NCI-H2171 treated with DMSO at 0.1 percent for 48 hours (cell line): Measurements from ENCODE around the gene CORO7.

Experiments used
- DNase-seq: peaks from one replicate; lab custom pipeline; 2025; lab: John Stamatoyannopoulos, UW

CORO7 gene

GRCh38 chr16:4371357-4372000 is 44.9 kb downstream of the CORO7 start, which contains the start of gene VASN:
TSS of gene VASN (plus strand) at chr16:4371848. CDS start at chr16:4380878, 9,030 bp downstream.
- DNase-seq, result peak; percentile 21

GRCh38 chr16:4370570-4371356 is 45.6 kb downstream of the CORO7 start:
- no peak for DNase-seq

DNA sequence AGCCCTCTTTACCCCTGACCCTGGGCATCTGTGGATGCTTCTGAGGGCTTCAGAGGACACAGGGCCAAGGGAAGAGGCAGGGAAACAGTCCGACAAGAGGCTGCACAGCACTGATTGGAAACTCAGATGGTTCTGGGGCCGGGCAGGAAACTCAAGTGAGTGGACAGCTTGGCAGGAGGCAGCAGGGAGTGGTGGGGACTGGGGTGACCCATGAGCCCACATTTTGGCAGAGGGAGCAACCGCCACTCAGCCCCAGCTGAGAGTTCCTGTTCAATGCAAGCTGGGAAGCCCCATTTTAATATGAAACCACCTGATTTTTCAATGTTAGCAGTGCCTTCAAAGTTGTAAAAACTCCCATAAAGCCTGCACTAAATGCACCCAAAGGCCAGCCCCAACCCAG is 46.2 kb downstream of the CORO7 start:
- DNase-seq, result no peak

GRCh38 chr16:4369007-4369733 is 47.2 kb downstream of the CORO7 start:
- no peak for DNase-seq

- no peak for DNase-seq
These were observed 49.0 kb downstream of the CORO7 start for GRCh38 chr16:4367393-4367856.

DNA sequence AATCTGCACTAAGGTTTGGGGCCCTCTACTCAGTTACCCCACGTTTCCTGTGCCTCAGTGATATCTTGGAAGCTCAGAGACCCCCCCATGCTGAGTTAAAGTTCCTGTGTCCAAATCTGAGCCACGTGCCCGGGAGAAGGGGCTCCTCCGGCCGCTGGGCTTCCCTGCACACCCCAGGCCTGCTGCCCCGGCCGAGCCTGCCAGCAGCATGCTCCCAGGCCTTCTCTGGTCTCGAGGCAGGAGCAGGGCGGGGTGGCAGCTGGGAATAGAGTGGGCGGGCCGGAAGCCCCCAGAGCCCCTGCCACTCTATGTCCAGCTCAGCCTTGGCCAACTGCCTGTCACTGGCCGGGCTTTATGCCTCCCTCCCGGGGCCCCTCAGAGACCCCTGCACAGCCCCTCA is 50.4 kb downstream of the CORO7 start:
- DNase-seq, result no peak

- no peak for DNase-seq
These were observed 50.8 kb downstream of the CORO7 start for GRCh38 chr16:4365615-4366014.

DNA sequence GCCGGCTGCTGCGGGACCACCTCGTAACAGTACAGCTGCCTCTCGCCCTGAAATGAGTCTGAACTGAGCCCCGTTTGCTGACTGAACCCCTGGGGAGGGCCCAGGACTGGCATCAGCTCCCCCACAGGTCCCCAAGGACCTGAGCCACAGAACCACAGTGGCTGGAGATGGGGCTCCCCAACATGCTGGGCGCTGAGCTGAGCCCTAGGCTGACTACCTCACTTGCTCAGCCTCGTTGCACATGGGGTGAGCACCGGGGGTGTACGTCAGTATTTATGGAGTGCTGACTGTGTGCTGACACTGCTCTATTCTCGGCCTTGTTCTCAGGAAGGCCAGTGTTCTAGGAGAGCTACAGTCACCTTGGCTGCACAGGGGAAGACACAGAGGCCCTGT is 51.4 kb downstream of the CORO7 start:
- DNase-seq, result no peak

- DNase-seq, result no peak
These were observed 52.0 kb downstream of the CORO7 start for GRCh38 chr16:4364196-4365013.

- no peak for DNase-seq
These were observed 53.8 kb downstream of the CORO7 start for GRCh38 chr16:4362476-4363135.

- DNase-seq, result no peak
These were observed 54.5 kb downstream of the CORO7 start for GRCh38 chr16:4361944-4362311.

GRCh38 chr16:4361033-4361943 is 55.1 kb downstream of the CORO7 start:
- no peak for DNase-seq

DNA sequence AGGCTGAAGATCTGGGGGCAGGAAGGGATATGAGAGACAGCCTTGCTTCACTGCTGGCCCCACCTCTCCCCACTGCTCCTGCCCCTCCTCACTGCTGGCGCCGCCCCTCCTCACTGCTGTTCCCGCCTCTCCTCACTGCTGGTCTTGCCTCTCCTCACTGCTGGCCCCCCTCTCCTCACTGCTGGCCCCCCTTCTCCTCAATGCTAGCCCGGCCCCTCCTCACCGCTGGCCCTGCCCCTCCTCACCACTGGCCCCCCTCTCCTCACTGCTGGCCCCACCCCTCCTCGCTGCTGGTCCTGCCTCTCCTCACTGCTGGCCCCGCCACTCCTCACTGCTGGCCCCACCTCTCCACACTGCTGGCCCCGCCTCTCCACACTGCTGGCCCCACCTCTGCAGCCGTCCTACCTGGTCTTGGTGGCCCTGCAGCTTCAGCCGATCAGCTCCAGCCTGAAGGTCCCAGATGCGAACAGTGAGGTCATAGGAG is 55.8 kb downstream of the CORO7 start:
- DNase-seq, result no peak

DNA sequence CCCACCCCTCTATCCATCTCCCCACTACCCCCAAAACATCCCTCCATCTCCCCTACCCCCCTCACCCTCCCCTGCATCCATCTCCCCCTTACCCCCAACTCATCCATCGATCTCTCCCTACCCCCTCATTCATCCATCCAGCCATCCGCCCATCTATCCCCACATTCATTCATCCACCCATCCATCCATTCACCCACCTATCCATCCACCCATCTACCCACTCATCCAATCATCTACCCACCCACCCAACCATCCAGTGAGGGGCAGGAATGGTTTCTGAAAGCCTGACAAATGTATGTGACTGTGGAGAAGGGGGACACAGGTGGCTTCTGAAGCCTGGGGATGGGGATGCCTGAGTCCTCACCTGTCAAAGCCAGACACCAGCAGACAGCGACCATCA is 56.5 kb downstream of the CORO7 start:
- no peak for DNase-seq

- DNase-seq, result peak; percentile 4
These were observed 57.4 kb downstream of the CORO7 start for GRCh38 chr16:4358831-4359561.

DNA sequence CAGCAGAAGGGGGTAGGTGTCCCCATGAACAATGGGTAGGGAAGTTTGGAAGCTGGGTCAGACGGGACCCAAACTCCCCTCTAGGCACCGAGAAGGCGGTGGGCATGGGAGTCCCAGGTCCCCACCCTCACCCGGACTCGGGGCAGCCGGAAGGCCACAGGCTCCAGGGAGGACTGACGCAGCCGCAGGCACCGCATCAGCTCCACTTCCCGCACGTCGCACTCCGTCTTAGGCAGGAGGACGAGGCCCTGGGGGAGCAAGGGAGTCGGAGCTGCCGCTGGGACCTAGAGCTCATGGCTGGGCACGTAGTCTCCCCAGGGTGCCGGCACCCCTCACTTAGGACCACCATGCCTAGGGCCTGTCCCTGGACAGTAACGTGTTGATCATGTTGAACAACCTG is 58.2 kb downstream of the CORO7 start:
- DNase-seq, result no peak

DNA sequence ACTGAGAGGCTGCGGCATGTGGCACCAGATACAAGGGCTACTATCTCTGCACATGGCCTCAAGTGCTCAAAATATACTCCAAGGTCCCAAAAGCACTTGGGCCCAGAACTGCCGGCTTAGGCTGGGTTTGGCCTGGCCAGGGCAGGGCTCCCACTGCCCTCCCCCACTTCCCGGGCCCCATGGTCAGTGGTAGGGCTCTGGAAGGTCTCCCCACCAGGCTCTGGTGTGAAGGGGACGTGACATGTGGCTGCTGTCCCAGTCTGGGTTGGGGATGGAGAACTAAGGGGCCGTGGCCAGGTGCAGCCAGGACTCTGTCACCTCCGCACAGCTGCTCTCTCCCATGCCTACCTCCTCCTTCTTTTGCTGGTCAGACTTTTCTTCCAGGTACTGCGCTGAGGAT is 59.6 kb downstream of the CORO7 start:
- DNase-seq, result no peak

DNA sequence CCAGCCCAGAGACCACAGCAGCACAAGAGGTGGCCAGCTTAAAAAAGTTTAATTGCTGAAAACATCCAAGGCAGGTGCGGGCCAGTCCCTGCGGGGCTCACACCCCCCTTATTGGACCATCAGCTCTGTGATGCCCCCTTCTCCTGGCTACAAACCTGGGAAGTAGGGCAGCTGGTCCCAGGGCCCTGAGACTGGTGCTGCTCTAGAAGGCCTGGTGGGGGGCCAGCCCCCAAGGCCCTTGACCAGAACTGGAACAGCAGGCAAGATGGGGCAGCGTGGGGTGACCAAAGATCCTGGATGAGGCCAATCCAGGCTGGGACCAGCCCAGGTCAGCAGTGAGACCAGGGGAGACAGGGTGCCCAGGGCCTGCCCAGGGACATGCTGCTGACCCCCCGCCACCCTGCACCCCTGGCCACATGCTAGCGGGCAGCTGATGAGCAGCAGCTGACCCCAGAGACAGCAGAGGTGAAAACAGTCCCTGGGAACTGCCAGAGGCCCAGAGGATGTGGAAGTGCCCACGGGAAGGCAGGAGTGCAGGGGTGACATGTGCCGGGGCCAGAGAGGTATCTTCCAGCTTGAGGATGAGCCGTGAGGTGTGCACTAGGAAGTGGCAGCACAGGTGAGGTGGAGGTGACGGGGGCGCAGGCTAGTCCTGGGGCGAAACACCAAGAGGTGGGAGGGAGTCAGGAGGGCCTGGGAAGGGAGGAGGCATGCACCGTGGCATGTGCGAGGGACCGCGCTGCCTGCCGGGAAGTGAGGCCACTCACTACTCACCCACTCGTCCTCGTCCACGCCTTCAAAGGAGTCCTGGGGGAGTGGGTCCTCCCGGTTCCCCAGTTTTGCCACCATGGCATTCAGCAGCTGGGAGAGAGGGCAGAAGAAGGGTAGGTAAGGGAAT is 61.6 kb downstream of the CORO7 start:
- no peak for DNase-seq
